PFSK-1 (cell line): ENCODE results near the gene GFPT2.

Experiments used
- POLR2AphosphoS5 ChIP-seq: IDR thresholded peaks from 2 replicates; pipeline ENCODE4 v1.6.1; 2012; ENCODE audit warnings: low read depth, mild to moderate bottlenecking, control low read depth, low read length, moderate library complexity
- REST ChIP-seq, 2 experiments: IDR thresholded peaks; 2 replicates each; pipeline versions ENCODE4 v1.6.1 to v1.8.0; 2011 to 2012; ENCODE audit warnings: low read depth in 2 of 2, low read length in 2 of 2, control low read depth in 1 of 2, inconsistent platforms in 1 of 2, mild to moderate bottlenecking in 1 of 2, moderate library complexity in 1 of 2; ENCODE audit not compliant: insufficient read depth in 1 of 2
- SIN3A ChIP-seq: IDR thresholded peaks from 2 replicates; pipeline ENCODE4 v1.6.1; 2012; ENCODE audit warnings: mild to moderate bottlenecking, low read length, moderate library complexity, borderline replicate concordance; ENCODE audit not compliant: insufficient read depth
- TAF1 ChIP-seq: IDR thresholded peaks from 2 replicates; pipeline ENCODE4 v1.6.1; 2012; ENCODE audit warnings: low read length, control low read depth, borderline replicate concordance; ENCODE audit not compliant: insufficient read depth

GRCh38 chr5:180294411-180294810 is 58.7 kb downstream of the GFPT2 start:
- TF ChIP-seq REST (IDR thresholded peaks at IDR 0.05; ENCODE audit: insufficient read depth in 1 of 2, low read depth in 2 of 2, low read length in 2 of 2) (no peak), POLR2AphosphoS5 (no peak), SIN3A (no peak), TAF1 (no peak)
